GM21717 (cell line): Measurements from ENCODE around the gene TMEM63B.
"Not testable (repeated sequence)": the region's sequence is repeated elsewhere in the genome, so short reads cannot be mapped to it uniquely, and the experiment has no call there.

Experiments
- ATAC-seq: cut with Tn5 transposase; IDR thresholded peaks from one replicate; pipeline ENCODE4 v1.9.1; 2021; ENCODE audit warnings: mild to moderate bottlenecking, moderate library complexity; ENCODE audit not compliant: unreplicated experiment

Gene TMEM63B

DNA sequence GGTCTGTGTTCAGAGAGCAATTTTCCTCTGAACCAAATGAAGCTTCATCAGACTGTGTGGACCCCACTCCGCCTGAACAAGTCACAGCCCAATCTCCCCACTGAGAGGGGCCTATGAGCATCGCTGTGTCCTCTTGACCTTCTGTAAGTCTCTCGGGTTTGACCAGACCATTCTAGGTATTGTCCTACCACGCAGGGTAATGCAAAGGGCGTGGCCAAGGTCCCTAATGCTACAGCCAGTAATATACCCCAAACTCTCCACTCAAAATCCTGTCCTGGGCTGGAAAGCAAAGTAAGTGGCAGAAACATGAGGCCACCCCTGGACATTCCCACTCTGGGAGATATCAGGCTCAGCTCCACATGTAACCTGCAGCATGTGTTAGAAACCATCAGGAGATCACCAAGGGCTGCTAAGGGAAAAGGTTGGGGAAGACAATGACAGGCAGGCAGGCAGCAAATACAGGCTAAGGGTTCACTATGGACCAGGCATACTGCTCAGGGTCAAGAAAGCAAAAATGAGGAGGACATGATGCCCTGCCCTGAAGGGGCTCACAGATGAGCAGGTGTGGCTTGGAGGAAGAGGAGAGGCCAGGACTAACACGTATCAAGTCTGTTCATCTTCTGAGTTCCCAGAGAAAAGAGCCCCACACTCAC, 33.5 kb upstream of the TMEM63B start:
- no peak for ATAC-seq

DNA sequence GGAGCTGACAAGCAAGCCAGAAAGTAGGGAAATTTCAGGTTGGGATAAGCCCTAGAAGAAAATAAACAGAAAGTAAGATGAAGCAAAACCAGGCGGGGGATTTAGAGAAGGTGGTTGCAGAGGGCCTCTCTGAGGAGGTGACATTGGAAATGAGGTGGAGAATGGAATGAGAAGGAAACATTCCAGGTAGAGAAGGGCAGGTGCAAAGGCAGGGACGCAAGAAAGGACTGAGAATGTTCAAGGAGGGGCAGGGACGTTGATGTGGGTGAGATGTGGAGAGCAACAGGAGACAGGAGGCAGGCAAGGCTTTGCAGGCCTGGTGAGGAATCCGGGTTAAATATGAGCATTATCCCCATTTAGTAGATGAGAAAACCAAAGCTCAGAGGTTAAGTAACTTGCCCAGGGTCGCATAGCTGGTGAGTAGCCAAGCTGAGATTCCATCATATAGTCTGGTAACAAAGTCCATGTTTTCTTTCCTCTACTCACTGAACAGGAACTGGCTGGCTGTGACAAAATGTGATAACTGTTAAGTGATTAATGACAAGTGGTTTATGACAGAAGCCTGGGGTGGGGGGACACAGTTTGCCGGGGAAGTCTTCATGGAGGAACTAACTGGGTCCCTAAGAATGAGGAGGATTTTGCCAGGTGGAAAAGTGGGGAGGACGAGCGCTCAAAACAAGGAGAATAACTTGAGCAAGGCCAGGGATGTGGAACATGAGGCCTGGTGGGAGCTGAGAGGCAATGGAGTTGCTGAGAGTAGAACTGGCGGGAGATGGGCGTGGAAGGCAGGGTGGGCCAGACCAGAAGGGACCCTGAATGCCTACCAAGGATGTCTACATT, 32.7 kb upstream of the TMEM63B start:
- ATAC-seq = no peak

DNA sequence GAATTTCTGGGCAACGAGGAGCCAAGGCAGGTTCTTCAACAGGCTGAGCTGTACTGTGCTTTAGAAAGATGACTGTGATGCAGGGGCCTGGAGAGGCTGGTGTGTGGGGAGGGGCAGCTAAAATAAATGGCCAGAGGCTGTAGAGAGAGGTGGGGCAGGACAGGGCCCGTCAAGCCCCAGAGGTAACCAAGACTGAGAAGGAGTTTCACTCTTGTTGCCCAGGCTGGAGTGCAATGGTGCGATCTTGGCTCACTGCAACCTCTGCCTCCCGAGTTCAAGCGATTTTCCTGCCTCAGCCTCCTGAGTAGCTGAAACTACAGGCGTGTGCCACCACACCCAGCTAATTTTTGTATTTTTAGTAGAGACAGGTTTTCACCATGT, 32.1 kb upstream of the TMEM63B start:
- ATAC-seq = not testable (repeated sequence)

DNA sequence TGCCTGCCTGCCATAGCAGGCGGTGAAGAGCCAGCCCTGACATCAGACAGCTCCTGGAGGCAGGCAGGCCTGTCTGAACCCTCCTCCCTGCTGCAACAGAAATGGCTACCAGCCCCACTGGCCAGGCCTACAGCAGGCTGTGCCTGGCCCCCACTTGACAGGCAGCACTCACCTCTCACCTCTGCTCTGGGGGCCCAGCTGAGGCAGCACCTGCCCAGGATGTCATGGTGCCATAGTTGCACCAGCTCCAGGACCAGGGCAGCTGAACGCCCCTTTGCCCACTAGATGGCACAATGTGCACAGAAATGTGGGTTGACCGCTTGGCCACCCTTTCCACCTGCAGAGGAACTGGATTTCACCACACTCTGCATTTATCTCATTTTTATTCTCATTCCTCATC, 30.7 kb upstream of the TMEM63B start:
- no peak for ATAC-seq

DNA sequence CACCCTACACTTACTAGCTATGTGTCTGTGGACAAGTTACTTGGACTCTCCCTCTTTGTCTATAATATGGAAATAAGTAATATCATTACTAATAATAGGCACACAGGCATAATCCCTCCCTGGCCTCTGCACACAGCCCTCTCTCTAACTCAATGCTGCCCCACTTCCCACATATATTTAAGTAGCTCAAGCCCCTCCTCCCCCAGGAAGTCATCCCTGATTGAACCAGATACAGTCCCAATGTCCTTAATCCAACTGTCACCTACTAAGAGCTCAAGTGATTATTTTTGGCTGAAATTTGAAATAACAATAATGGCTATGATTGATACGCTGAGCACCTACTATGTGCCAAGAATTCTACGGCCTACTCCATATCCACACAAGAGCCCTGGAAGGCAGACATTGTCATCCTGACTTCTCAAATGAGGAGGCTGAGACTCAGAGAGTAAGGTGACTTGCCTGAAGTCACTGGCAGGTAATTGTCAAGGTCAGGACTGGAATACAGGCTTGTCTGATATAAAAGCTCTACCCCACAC, 29.5 kb upstream of the TMEM63B start:
- no peak for ATAC-seq

DNA sequence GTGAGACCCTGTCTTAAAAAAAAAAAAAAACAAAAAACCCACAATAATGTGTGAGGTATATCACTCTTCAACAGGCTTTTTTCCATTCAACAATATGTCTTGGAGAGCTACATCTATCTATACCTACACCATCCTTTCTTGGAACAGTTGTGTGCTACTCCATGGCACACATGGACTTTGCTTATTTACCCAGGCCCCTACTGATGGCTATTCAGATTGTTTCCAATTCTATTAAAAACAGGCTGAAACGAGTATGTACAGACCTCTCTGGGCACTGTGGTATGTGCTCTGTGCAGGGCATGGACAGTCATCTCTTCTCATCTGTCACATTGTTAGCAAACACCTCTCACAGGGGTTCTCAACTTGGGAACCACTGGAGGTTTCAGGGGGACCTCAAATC, 28.2 kb upstream of the TMEM63B start:
- ATAC-seq = no peak

DNA sequence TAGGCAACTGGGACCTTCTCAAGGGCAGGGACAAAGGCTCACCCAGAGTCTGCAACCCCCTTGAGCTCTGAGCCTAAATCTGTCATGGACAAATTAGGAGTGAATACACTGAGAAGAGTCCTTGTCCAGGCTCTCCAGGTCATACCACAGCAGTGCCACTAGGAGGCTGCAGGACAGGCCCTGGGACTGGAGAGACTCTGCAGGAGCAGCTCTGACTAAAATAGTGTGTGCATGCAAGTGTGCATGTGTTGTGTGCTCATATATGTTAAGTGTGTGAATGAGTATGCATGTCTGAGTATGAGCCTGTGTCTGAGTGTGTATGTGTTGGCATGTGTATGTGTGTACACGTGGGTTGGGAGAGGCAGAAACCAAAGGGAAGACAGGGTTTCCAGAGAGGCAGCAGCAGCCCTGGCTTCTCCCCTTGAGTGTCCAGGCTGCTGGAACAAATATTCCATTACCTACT, 27.2 kb upstream of the TMEM63B start:
- no peak for ATAC-seq

DNA sequence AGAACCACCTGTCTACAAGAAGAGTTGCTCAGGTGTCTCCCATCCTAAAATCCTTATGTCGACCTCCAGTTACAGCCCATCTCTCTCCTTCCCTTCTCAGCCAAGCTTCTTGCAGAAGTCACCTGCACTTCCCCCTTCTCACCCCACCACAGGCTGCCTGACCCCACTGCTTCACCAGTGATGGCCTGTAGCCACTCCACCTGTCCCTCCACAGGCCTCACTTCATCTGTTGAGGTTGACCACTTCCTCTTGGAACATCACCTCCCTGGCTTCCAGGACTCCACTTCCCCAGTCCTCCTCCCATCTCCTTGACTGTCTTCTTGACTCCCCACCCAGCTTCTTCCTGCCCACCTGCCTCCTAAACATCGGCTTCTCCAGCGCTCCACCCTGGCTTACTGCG, 25.5 kb upstream of the TMEM63B start:
- ATAC-seq = no peak

DNA sequence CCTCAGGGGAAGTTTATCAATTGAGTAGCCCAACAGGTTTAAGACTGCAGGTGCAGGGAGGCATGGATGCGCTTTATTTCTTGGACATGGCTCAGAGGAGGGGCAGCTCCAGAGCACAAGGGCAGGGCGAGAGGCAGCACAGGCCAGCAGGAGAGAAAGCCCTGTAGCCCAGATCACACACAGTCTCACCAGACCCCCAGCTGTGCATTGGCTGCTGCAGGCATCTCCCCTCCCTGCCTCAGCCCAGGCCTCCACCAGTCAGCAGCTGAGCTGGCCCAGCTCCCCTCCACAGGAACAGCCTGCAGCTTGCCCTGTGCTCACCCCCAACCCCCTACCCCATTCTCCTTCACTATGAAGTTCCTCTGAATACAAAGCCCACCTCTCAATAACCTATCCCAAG, 24.8 kb upstream of the TMEM63B start:
- ATAC-seq = no peak

DNA sequence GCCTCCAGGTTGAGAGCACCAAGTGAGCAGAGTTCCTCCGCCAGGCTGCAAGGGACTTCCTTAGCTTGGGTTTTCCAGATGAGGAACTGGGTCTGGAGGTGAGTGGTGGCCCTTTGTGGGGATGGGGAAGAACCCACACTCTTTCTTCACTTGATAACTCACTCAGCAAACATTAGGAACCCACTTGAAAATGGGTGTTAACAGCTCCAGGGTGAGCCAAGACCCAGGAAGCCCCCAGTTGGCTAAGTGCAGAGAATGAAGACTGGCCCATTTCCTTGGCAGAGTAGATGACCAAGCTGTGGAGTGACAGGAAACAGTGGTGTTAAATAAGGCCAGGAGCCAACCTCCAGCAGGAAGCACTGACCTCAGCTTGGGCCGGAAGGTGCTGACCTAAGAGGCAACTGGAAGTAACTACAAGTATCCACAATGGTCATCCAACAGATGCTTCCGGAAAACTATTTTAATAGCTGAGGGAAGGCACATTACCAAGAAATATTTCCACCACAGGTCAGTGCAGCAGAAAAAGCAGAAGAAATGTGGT, 22.8 kb upstream of the TMEM63B start:
- ATAC-seq = no peak

DNA sequence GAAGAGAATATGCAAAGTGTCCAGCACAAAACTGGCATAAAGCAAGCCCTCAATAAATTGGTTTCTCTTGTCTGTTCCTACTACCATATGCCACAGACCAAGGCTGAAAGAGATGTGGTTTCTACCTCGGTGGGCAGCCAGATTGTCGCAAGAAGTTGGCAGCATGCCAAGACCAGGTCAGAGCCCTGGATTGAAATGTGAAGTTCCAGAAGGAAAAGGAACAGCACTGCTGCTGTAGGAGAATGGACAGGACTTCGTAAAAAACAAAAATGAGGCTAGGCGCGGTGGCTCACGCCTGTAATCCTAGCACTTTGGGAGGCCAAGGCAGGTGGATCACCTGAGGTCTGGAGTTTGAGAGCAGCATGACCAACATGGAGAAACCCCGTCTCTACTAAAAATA, 22.2 kb upstream of the TMEM63B start:
- no peak for ATAC-seq

DNA sequence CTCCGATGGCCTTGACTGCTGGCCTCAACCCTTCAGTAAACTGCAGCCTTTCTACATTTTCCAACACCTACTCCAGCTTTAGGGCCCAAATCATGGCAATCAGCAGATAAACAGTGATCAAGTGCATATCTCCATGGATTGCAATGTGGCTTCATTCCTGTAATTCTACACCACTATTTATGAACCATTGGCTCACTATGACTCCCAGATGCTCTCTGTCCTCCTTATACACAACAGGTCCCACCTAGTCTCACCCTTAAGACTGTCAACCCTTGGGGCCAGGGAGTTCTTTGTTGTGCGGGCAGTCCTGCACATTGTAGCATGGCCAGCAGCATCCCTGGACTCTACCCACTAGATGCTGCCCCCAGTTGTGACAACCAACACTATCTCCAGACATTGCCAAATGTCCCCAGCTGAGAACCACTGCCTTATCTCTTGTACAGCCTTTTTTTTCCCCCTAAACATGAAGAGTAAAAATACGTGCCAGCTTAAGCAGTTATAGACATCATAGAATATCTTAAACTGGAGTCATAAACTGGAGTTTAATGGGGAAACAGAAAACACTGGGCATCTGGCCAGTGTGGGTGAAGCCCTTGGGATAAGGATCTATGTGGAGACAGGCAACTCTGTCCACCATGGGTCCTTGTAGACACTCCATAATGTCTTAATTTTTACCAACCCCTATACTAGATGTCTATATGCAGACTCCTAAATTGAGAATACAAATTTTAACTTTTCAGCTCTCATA, 21.2 kb upstream of the TMEM63B start:
- ATAC-seq = no peak

DNA sequence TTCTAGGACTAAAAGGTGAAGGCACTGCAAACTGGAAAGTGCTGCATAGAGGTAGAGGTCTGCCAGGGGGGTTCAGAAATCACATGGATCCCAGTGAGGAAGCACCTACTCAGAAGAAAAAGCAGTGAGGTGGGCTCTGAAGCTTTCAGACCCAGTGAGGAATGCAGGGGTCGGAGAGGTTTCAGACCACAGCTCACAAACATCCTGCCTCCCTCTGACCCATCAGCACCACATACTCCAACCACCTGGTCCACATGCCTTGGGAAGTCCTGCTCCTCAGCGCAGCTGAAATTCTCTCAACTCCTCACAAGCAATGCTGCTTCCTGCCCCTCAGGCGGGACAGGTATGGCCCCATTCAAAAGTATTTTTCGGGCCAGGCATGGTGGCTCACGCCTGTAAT, 20.3 kb upstream of the TMEM63B start:
- ATAC-seq = no peak

DNA sequence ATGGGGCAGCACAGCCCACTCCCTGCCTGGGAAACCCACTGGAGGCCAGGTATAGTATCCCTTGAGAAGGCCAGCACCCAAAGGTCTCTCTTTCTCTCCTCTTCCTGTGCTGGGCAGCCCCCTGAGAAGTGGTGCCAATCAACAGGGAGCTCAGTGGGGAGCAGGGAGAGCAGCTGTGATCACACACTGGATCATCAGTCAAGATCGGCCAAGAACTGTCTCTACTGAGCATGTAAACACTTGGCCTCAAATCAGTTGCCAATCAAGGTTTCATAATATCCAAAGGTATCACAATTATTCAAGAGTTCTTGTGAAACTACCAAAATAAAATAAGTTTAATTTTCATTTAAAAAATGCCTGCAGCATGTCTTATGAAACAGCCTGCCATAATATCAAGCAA, 18.9 kb upstream of the TMEM63B start:
- ATAC-seq = no peak

DNA sequence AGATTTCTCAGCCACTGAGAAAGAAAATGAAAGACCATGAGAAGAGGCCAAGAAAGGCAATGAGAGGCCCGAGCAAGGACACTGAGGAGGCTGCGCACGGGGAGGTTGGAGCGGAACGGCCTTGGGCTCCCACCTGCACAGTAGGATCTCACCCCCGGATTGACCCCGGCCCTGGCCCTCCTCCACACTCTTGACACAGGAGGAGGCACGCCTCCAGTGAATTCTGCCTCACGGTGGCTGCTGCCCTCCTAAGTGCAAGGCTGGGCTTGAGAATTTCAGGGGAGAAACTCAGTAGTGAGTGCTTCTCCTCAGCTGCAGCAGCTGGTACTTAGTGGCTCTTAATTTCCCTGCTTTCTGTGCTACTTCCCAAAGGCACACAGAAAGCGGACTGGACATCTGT, 18.1 kb upstream of the TMEM63B start:
- no peak for ATAC-seq

DNA sequence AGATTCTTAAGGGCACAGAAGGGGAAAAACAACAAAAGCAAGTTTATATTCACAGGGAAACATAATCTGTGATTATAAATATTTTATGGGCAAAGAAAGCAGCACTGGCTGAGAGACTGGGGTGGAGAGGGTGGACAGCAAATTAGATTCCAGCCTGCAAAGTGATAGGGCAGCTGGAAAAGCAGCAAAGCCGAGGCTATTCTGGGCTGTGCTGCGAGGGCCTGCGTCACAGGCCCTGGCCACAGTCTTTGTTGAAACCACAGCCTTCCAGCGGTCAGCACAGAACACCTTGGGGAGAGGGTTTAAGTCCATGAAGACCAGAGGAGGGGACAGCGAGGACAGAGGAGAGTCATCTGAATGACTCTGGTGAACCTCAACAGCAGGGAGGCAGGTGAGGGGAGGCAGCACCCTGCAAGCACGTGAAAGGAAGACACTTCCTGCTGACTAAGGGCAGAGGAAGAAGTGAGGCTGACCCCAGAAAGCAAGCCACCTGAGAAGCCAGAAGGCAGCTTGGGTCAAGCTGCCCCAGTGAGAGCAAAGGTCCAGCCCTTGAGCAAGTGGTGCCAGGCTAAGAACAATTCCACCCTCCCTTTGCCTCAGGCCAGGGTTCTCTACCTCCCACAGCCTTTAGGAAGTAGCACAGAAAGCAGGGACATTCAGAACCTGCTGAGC, 17.2 kb upstream of the TMEM63B start:
- no peak for ATAC-seq

DNA sequence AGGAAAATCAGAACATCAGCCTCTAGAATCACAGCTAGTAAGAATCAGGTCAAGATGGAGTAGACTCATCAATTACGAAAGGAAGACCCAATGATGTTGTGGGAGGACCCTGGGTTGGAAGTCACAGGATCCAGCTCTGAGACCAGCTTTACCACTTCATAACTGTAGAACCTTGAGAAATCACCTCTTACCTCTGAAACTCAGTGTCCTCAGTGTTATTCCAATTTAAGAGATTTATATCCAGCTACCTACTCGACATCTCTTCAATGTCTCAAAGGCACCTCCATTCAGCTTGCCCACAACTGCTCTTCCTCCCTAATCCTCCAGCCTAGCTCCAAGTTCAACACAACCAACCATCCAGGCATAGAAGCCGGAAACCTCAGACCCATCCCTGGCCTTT, 16.4 kb upstream of the TMEM63B start:
- ATAC-seq = no peak

DNA sequence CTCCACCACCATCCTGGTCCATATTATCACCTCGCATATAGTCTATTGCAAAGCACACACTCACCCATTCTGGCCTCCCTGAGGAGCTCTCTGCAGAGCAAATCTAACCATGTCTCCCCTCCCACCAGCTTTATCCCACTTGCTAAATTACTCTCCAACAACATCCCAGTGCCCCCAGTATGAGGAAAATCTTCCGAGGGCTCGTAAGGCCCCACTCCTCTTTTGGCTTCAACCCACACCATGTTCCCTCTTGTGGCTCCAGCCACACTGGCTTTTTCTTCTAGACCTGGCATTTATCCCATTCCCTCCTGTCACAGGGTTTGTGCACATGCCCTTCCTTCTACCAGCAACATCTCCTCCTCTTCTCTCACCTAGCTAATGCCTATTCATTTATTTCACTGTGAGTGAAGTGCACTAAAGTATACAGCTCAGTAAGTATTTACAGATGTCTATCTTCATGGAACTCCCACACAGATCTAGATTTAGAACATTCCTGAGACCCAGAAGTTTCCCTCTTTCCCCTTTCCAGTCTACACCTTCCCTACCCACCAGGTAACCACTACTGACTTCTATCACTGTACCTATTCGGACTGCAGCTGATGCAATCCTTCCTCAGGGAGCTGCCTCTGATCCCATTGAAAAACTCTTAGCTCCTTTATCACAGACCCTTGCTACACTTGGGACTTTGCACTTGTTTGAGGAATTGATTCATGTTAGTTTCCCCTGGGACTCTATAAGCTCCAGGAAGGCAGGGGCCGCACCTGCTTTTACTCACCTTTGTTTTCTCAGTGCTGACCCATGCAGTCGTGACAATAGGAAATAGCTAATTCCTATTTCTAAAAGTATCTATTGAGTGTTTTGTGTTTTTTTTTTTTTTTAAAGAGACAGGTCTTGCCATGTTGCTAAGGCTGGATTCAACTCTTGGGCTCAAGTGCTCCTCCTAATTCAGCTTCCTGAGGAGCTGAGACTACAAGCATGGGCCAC, 15.6 kb upstream of the TMEM63B start:
- no peak for ATAC-seq

DNA sequence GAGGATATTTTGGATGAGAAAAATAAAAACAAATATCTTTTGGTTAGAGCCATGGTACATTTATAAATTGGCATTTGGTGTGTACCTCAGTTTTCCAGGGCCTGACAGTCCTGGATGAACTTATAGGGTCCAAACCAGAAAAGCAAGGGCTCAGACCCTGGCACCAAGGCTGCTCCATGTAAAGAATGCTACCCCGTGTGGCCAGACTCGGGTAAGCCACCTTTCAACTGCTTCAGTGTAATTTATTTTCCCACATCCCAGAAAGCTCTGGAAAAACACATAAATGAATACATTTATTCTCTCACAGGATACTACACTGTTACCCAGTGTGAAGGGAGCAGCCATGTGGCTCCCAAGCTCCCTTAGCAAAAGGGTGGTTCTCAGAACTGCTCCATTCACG, 13.9 kb upstream of the TMEM63B start:
- no peak for ATAC-seq

DNA sequence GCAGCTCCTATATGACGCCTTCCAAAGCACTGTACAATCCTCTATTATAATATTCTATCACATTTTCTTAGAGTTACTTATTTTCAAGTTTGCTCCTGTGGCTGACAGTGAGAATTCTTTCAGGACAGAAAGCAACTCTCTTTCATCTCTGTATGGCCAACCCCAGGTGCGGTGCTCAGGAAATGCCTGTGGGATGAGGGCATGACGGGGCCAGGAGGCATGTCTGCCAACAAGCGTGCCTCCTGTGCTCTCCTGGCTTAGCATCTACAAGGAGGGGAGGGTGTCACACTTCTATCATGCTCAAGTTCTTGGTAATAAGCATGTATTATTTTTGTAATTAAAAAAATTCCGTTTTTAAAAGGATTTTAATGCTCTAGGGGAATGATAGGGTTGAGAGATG, 11.5 kb upstream of the TMEM63B start:
- ATAC-seq = no peak
